GM21423 (cell line): Measurements from ENCODE around the gene LINS1.

Experiments used
- ATAC-seq: cut with Tn5 transposase; IDR thresholded peaks from one replicate; pipeline ENCODE4 v1.9.1; 2021; ENCODE audit warnings: mild to moderate bottlenecking, moderate library complexity; ENCODE audit not compliant: unreplicated experiment

Gene LINS1

GRCh38 chr15:100602064-100602822 lies at the start of gene LINS1, which contains the start of gene ASB7:
Gene LINS1 (minus strand): TSS chr15:100602184. CDS start chr15:100580842, 21,342 bp downstream.
Gene ASB7 (plus strand): TSS chr15:100602589. CDS start chr15:100612217, 9,628 bp downstream.
- peak; percentile 90 for ATAC-seq

GRCh38 chr15:100651253-100651652 lies 49.3 kb upstream of the LINS1 start:
- ATAC-seq: no peak

- no peak for ATAC-seq
Observed at GRCh38 chr15:100650685-100651084, 48.7 kb upstream of the LINS1 start.

GRCh38 chr15:100648951-100649350 lies 47.0 kb upstream of the LINS1 start:
- no peak for ATAC-seq

GRCh38 chr15:100645671-100646070 lies 43.7 kb upstream of the LINS1 start:
- ATAC-seq: no peak

- no peak for ATAC-seq
Observed at GRCh38 chr15:100642950-100643338, 41.0 kb upstream of the LINS1 start.

- no peak for ATAC-seq
Observed at GRCh38 chr15:100642213-100642949, 40.4 kb upstream of the LINS1 start.

GRCh38 chr15:100638177-100638730 lies 36.3 kb upstream of the LINS1 start:
- ATAC-seq: no peak

- no peak for ATAC-seq
Observed at GRCh38 chr15:100635406-100636071, 33.6 kb upstream of the LINS1 start.

- no peak for ATAC-seq
Observed at GRCh38 chr15:100633763-100634075, 31.7 kb upstream of the LINS1 start.

GRCh38 chr15:100631831-100632230 lies 29.8 kb upstream of the LINS1 start:
- no peak for ATAC-seq

- ATAC-seq: no peak
Observed at GRCh38 chr15:100628746-100629145, 26.8 kb upstream of the LINS1 start.

- ATAC-seq: peak; percentile 82
Observed at GRCh38 chr15:100627789-100628395, 25.9 kb upstream of the LINS1 start.

GRCh38 chr15:100623301-100623700 lies 21.3 kb upstream of the LINS1 start:
- ATAC-seq: no peak

- ATAC-seq: no peak
Observed at GRCh38 chr15:100616700-100617099, 14.7 kb upstream of the LINS1 start.

- ATAC-seq: no peak
Observed at GRCh38 chr15:100615801-100616200, 13.8 kb upstream of the LINS1 start.

- ATAC-seq: no peak
Observed at GRCh38 chr15:100614918-100615317, 12.9 kb upstream of the LINS1 start.

- ATAC-seq: no peak
Observed at GRCh38 chr15:100614336-100614735, 12.4 kb upstream of the LINS1 start.

- ATAC-seq: no peak
Observed at GRCh38 chr15:100613208-100613607, 11.2 kb upstream of the LINS1 start.

- no peak for ATAC-seq
Observed at GRCh38 chr15:100612539-100612938, 10.6 kb upstream of the LINS1 start.

- peak; percentile 37 for ATAC-seq
Observed at GRCh38 chr15:100602823-100603393, 924 bp upstream of the LINS1 start.
